Uterus (tissue), 2 donors: ENCODE data around the gene ANAPC4.

Source experiments
- POLR2A ChIP-seq, 2 donors: fragments of 450-650 bp; IDR thresholded peaks; one replicate each; pipeline ENCODE4 v1.6.1; 2016; ENCODE audit warnings: antibody characterized with exemption in 2 of 2, mild to moderate bottlenecking in 1 of 2, moderate library complexity in 1 of 2
- TF ChIP-seq, protein P1 (sequence below), 4 experiments: fragments of 200-600 bp in 2 of 4; fragments of 450-650 bp in 2 of 4; sonication (generic) in 2 of 4; IDR thresholded peaks; one replicate each; pipeline ENCODE4 v1.5.1; 2016 to 2019; ENCODE audit warnings: antibody characterized with exemption in 4 of 4, mild to moderate bottlenecking in 2 of 4, moderate library complexity in 1 of 4

DNA sequence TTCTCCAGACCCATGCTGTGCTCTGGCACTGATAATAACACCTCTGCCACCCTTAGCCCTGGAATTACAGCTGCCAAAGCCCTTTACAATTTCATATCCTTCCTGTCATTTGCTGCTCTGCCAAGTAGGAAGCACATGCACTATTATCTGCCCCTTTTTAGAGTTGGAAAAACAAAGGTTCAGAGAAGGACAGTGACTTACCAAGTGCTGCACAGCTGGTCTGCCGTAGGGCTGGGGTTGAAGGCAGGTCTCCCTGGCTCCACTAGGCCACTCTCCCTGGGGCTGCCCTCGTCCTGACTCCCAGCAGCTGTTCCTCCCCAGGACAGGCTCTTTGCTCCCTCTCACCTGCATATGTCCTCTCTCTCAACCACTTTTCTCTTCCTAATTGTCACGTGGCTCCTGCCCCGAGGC lies 73.4 kb downstream of the ANAPC4 start:
- no peak for TF ChIP-seq POLR2A (IDR thresholded peaks at IDR 0.05)
- TF ChIP-seq, protein P1, sequence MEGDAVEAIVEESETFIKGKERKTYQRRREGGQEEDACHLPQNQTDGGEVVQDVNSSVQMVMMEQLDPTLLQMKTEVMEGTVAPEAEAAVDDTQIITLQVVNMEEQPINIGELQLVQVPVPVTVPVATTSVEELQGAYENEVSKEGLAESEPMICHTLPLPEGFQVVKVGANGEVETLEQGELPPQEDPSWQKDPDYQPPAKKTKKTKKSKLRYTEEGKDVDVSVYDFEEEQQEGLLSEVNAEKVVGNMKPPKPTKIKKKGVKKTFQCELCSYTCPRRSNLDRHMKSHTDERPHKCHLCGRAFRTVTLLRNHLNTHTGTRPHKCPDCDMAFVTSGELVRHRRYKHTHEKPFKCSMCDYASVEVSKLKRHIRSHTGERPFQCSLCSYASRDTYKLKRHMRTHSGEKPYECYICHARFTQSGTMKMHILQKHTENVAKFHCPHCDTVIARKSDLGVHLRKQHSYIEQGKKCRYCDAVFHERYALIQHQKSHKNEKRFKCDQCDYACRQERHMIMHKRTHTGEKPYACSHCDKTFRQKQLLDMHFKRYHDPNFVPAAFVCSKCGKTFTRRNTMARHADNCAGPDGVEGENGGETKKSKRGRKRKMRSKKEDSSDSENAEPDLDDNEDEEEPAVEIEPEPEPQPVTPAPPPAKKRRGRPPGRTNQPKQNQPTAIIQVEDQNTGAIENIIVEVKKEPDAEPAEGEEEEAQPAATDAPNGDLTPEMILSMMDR (IDR thresholded peaks at IDR 0.05) = no peak
